HepG2 (cell line): ENCODE results near the gene SLC36A3. TPM values are rescaled to one million over a fixed set of nuclear protein-coding genes. Genes with fewer than 3 reads are reported as not detected.

Source experiments
- ATAC-seq: fragments of 200-7000 bp; cut with Tn5 transposase; 3 replicates; pipeline ENCODE4 v1.9.1; 2020; ENCODE audit warnings: mild to moderate bottlenecking, moderate library complexity
- BruUV-seq: library from RNA; stranded (reverse); fragments of 400-500 nt; replicated peaks from 2 replicates; lab custom pipeline; 2021; lab: Mats Ljungman, UMichigan
- CTCF ChIA-PET: fragments of 300-600 bp; formaldehyde crosslinking; extraction: SDS; loops from one replicate; lab custom pipeline; 2021; ENCODE audit warnings: low total read pairs, inconsistent platforms, low intra/inter-chr PET ratio; lab: Yijun Ruan, JAX
- POLR2A ChIA-PET: fragments of 350-600 bp; sonication (Branson Sonifier 250); formaldehyde crosslinking; loops from one replicate; lab custom pipeline; 2020; ENCODE audit warnings: antibody characterized with exemption, inconsistent platforms; lab: Yijun Ruan, JAX
- DNase-seq: peaks from one replicate; pipeline ENCODE4 v3.0.0-alpha.2; 2015; ENCODE audit warnings: low spot score
- FAIRE-seq: peaks from 3 replicates; lab custom pipeline; 2011; peaks lifted over from hg19 to GRCh38; lab: Jason Lieb, UNC
- H2AFZ ChIP-seq: one replicate; pipeline ENCODE4 v1.6.1; 2011; ENCODE audit warnings: low read length, inconsistent platforms
- H3K27ac ChIP-seq: fragments of 300-600 bp; 3 replicates; pipeline ENCODE4 v1.8.0; 2011; ENCODE audit warnings: mixed run types, mild to moderate bottlenecking, mixed read lengths, low read length, inconsistent platforms; ENCODE audit not compliant: insufficient read depth; ENCODE audit errors: extremely low read length
- H3K27me3 ChIP-seq, 2 experiments: fragments of 200-600 bp in 1 of 2; 2 replicates in 1 of 2; 3 replicates in 1 of 2; pipeline versions ENCODE4 v1.6.0 to v1.8.0; 2011; ENCODE audit warnings: low read length in 2 of 2, mild to moderate bottlenecking in 2 of 2, moderate library complexity in 2 of 2, inconsistent platforms in 1 of 2; ENCODE audit not compliant: insufficient read depth in 2 of 2, control insufficient read depth in 1 of 2
- H3K36me3 ChIP-seq, 2 experiments: fragments of 200-600 bp in 1 of 2; replicated peaks in 1 of 2; 2 replicates in 1 of 2; 3 replicates in 1 of 2; pipeline versions ENCODE4 v1.5.1 to v1.8.0; 2011; ENCODE audit warnings: low read length in 2 of 2, inconsistent platforms in 1 of 2; ENCODE audit not compliant: insufficient read depth in 2 of 2, control insufficient read depth in 1 of 2
- H3K4me1 ChIP-seq: 2 replicates; pipeline ENCODE4 v1.5.1; 2012; ENCODE audit warnings: low read length, inconsistent platforms; ENCODE audit not compliant: insufficient read depth
- H3K4me2 ChIP-seq: 2 replicates; pipeline ENCODE4 v1.6.0; 2011; ENCODE audit warnings: low read depth, low read length, inconsistent platforms
- H3K4me3 ChIP-seq, 3 experiments: fragments of 200-600 bp in 1 of 3; sonication (generic), shearing (Covaris generic) in 1 of 3; replicated peaks in 1 of 3; 2 replicates each; pipeline ENCODE4 v1.5.1; 2011 to 2016; ENCODE audit warnings: low read length in 3 of 3, inconsistent platforms in 2 of 3, low read depth in 2 of 3, mild to moderate bottlenecking in 2 of 3, control low read depth in 1 of 3, mixed read lengths in 1 of 3; ENCODE audit not compliant: insufficient read depth in 1 of 3
- H3K79me2 ChIP-seq: one replicate; pipeline ENCODE4 v1.6.1; 2011; ENCODE audit warnings: low read length, inconsistent platforms; ENCODE audit not compliant: insufficient read depth
- H3K9ac ChIP-seq: 2 replicates; pipeline ENCODE4 v1.6.0; 2011; ENCODE audit warnings: mild to moderate bottlenecking, low read depth, low read length, inconsistent platforms; ENCODE audit not compliant: insufficient read depth
- H3K9me3 ChIP-seq: 2 replicates; pipeline ENCODE4 v1.5.1; 2012; ENCODE audit warnings: mild to moderate bottlenecking, low read length
- H4K20me1 ChIP-seq: 2 replicates; pipeline ENCODE4 v1.6.0; 2011; ENCODE audit warnings: inconsistent platforms, mild to moderate bottlenecking, low read length, moderate library complexity; ENCODE audit not compliant: insufficient read depth
- CENPT ChIP-seq: sonication (generic); formaldehyde crosslinking; IDR thresholded peaks from 2 replicates; pipeline ENCODE4 v1.8.0; 2022; ENCODE audit warnings: low read depth, mild to moderate bottlenecking, moderate library complexity, missing genetic modification reagents
- CREM ChIP-seq, 2 experiments: sonication (generic) in 1 of 2; formaldehyde crosslinking in 1 of 2; IDR thresholded peaks; 2 replicates each; pipeline versions ENCODE4 v1.4.0 to v1.6.1; 2016 to 2020; ENCODE audit warnings: antibody characterized with exemption in 1 of 2, mild to moderate bottlenecking in 1 of 2, missing genetic modification reagents in 1 of 2
- MAFF ChIP-seq: IDR thresholded peaks from 2 replicates; pipeline ENCODE4 v1.6.1; 2011; ENCODE audit warnings: low read depth, low read length, improper control_type of control experiment
- NCOA1 ChIP-seq: sonication (generic); formaldehyde crosslinking; IDR thresholded peaks from 2 replicates; pipeline ENCODE4 v1.9.0; 2021; ENCODE audit warnings: missing genetic modification reagents
- RNF2 ChIP-seq: fragments of 450-650 bp; conservative IDR thresholded peaks from 2 replicates; pipeline ENCODE4 v1.6.1; 2016; ENCODE audit warnings: low read depth
- SNAI1 ChIP-seq: sonication (generic); formaldehyde crosslinking; IDR thresholded peaks from 2 replicates; pipeline ENCODE4 v1.5.0; 2020; ENCODE audit warnings: mild to moderate bottlenecking, missing genetic modification reagents, borderline replicate concordance
- SNRNP70 ChIP-seq: fragments of 200-400 bp; formaldehyde crosslinking; IDR thresholded peaks from 2 replicates; pipeline ENCODE4 v1.6.1; 2017; ENCODE audit warnings: mild to moderate bottlenecking, low read depth, low read length, moderate library complexity
- TARDBP ChIP-seq: sonication (generic); formaldehyde crosslinking; IDR thresholded peaks from 2 replicates; pipeline ENCODE4 v1.8.0; 2022; ENCODE audit warnings: mild to moderate bottlenecking, missing genetic modification reagents
- TCF7L2 ChIP-seq: IDR thresholded peaks from 2 replicates; pipeline ENCODE4 v1.6.1; 2011; ENCODE audit warnings: mild to moderate bottlenecking, low read depth, low read length, moderate library complexity
- TEAD2 ChIP-seq: sonication (generic); formaldehyde crosslinking; IDR thresholded peaks from 2 replicates; pipeline ENCODE4 v1.9.0; 2021; ENCODE audit warnings: missing genetic modification reagents
- TEAD3 ChIP-seq: optimal IDR thresholded peaks from 2 replicates; pipeline ENCODE3; 2016; ENCODE audit warnings: borderline replicate concordance
- ZFP36 ChIP-seq: fragments of 150-350 bp; IDR thresholded peaks from 2 replicates; pipeline ENCODE4 v1.6.1; 2018; ENCODE audit warnings: borderline replicate concordance, low read length, low read depth; ENCODE audit not compliant: partially characterized antibody
- ZNF644 ChIP-seq: IDR thresholded peaks from 2 replicates; pipeline ENCODE4 v1.6.1; 2016; ENCODE audit warnings: low read depth
- ZNF75D ChIP-seq: sonication (generic); formaldehyde crosslinking; IDR thresholded peaks from 2 replicates; pipeline ENCODE4 v1.8.1; 2023; ENCODE audit warnings: missing genetic modification reagents, mild to moderate bottlenecking, borderline replicate concordance
- ZSCAN31 ChIP-seq: sonication (generic); formaldehyde crosslinking; IDR thresholded peaks from 2 replicates; pipeline ENCODE4 v1.5.0; 2020; ENCODE audit warnings: low read depth, mild to moderate bottlenecking, missing genetic modification reagents
- in situ Hi-C: cut with HindIII; loops from 2 replicates; pipeline ENCODE4 v1.10.0; 2017; ENCODE audit warnings: low pct_unique_long_range_greater_than_20kb; ENCODE audit not compliant: extremely low pct_ligation_motif_present
- intact Hi-C: fragments of 100-400 bp; cut with micrococcal nuclease; formaldehyde crosslinking; loops from one replicate; pipeline ENCODE4 v1.10.0; 2022; ENCODE audit not compliant: unreplicated experiment
- polyA plus RNA-seq, 8 experiments: library from polyadenylated mRNA; depleted of rRNA in 3 of 8; stranded (reverse) in 7 of 8; unstranded in 1 of 8; fragments of >200 nt; fragmentation: Illumina TruSeq in 4 of 8; extraction: Trizol in 4 of 8; gene quantifications; 2 replicates each; pipeline versions ENCODE4 v1.2.1 to v1.2.3, GENCODE V29; 2011 to 2016; ENCODE audit warnings: low read depth in 4 of 8, missing spikeins in 1 of 8, mixed read lengths in 1 of 8; ENCODE audit not compliant: insufficient read depth in 1 of 8
- total RNA-seq, 5 experiments: library from RNA; depleted of rRNA; stranded (reverse); fragments of >200 nt; fragmentation: Illumina TruSeq; extraction: Trizol; gene quantifications; 2 replicates each; pipeline ENCODE4 v1.2.3, GENCODE V29; 2016; ENCODE audit warnings: low read depth in 1 of 5
- TF ChIP-seq, protein P1 (sequence below): sonication (generic); formaldehyde crosslinking; IDR thresholded peaks from 2 replicates; pipeline ENCODE4 v1.4.0; 2020; ENCODE audit warnings: missing genetic modification reagents, borderline replicate concordance
- TF ChIP-seq, protein P2 (sequence below): sonication (generic); formaldehyde crosslinking; IDR thresholded peaks from 2 replicates; pipeline ENCODE4 v1.4.0; 2020; ENCODE audit warnings: missing genetic modification reagents, mild to moderate bottlenecking, borderline replicate concordance
- TF ChIP-seq, protein P3 (sequence below): sonication (generic); formaldehyde crosslinking; IDR thresholded peaks from 2 replicates; pipeline ENCODE4 v1.4.0; 2020; ENCODE audit warnings: missing genetic modification reagents
- TF ChIP-seq, protein P4 (sequence below): IDR thresholded peaks from 2 replicates; pipeline ENCODE4 v1.6.1; 2016; ENCODE audit warnings: missing genetic modification reagents, missing compliant biosample characterization

The SLC36A3 gene
- total and polyA plus RNA-seq, 2 of the 13 experiments (the other 11 are each of a cell fraction or from before 2014, with no cell fraction given) = not detected

DNA sequence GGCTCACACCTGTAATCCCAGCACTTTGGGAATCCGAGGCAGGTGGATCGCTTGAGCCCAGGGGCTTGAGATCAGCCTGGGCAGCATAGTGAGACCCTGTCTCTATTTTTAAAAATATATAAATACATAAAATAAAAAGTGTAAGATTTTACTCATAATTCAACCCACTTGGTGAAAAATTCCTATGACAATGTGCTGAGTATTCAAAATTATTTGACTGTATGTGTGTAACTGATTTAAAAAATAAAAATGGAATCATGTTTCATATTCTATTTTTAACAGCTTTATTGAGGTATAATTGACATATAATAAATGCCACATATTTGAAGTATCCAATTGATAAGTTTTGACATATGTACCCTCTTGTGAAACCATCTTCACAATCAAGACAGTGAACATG is 27.8 kb downstream of the SLC36A3 start (continued):
- TF ChIP-seq, protein P1, sequence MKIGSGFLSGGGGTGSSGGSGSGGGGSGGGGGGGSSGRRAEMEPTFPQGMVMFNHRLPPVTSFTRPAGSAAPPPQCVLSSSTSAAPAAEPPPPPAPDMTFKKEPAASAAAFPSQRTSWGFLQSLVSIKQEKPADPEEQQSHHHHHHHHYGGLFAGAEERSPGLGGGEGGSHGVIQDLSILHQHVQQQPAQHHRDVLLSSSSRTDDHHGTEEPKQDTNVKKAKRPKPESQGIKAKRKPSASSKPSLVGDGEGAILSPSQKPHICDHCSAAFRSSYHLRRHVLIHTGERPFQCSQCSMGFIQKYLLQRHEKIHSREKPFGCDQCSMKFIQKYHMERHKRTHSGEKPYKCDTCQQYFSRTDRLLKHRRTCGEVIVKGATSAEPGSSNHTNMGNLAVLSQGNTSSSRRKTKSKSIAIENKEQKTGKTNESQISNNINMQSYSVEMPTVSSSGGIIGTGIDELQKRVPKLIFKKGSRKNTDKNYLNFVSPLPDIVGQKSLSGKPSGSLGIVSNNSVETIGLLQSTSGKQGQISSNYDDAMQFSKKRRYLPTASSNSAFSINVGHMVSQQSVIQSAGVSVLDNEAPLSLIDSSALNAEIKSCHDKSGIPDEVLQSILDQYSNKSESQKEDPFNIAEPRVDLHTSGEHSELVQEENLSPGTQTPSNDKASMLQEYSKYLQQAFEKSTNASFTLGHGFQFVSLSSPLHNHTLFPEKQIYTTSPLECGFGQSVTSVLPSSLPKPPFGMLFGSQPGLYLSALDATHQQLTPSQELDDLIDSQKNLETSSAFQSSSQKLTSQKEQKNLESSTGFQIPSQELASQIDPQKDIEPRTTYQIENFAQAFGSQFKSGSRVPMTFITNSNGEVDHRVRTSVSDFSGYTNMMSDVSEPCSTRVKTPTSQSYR (CRISPR knock-in tag) = no peak
- TF ChIP-seq TEAD2 (no peak), MAFF (peak; percentile 11; the same call in 1 of the 2 replicates), CREM (IDR thresholded peaks at IDR 0.05) (no peak), CREM (CRISPR knock-in tag; IDR thresholded peaks at IDR 0.05) (no peak), ZFP36 (no peak), CENPT (CRISPR knock-in tag) (no peak), NCOA1 (CRISPR knock-in tag) (no peak), ZSCAN31 (CRISPR knock-in tag) (no peak), ZNF75D (CRISPR knock-in tag) (no peak), TEAD3 (no peak)

DNA sequence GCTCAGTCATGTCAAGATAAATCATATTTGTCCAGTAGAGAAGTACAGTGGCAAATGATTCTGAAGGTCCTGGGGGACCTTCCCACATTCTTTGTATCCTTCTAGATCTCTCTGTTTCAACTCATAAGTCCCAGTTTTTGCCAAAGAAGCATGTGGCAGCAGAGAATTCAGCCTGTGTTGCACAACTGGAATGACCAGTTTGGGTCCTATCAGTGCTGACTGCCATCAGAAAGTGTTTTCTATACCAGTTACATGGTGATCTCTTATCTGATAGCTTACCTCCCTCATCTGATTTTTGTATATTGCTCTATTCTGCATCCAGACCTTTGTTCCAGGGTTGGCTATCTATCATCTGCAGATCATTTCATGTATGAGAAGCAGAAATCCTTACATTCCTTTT is 28.9 kb downstream of the SLC36A3 start:
- FAIRE-seq (no peak), ATAC-seq (no peak), DNase-seq (no peak)
- H2AFZ ChIP-seq = no peak overlapping the region
- H3K4me3 ChIP-seq = no peak overlapping the region
- H3K79me2 ChIP-seq = no peaks in the 10 kb centered on the region
- peaks cover 0 to 4% of the 10 kb centered on the region in 2 experiments; a peak in 1 of 5 replicates for H3K36me3 ChIP-seq
- H3K27ac ChIP-seq = no peak overlapping the region
- no peaks in the 10 kb centered on the region for H3K4me1 ChIP-seq
- ChIA-PET CTCF (no interaction called here), POLR2A (no interaction called here)
- in situ Hi-C loops (no loop called here), intact Hi-C loops (no loop called here)
- H3K4me2 ChIP-seq = no peak overlapping the region
- H3K9ac ChIP-seq = no peak overlapping the region
- H3K27me3 ChIP-seq = no peaks in the 10 kb centered on the region
- H4K20me1 ChIP-seq = no peaks in the 10 kb centered on the region
- BruUV-seq = no TSS peak
- H3K9me3 ChIP-seq = no peaks in the 10 kb centered on the region
- TF ChIP-seq SNAI1 (CRISPR knock-in tag) (no peak), TARDBP (CRISPR knock-in tag) (no peak), RNF2 (no peak), ZNF644 (CRISPR knock-in tag) (no peak), SNRNP70 (no peak), TCF7L2 (no peak)
- TF ChIP-seq, protein P2, sequence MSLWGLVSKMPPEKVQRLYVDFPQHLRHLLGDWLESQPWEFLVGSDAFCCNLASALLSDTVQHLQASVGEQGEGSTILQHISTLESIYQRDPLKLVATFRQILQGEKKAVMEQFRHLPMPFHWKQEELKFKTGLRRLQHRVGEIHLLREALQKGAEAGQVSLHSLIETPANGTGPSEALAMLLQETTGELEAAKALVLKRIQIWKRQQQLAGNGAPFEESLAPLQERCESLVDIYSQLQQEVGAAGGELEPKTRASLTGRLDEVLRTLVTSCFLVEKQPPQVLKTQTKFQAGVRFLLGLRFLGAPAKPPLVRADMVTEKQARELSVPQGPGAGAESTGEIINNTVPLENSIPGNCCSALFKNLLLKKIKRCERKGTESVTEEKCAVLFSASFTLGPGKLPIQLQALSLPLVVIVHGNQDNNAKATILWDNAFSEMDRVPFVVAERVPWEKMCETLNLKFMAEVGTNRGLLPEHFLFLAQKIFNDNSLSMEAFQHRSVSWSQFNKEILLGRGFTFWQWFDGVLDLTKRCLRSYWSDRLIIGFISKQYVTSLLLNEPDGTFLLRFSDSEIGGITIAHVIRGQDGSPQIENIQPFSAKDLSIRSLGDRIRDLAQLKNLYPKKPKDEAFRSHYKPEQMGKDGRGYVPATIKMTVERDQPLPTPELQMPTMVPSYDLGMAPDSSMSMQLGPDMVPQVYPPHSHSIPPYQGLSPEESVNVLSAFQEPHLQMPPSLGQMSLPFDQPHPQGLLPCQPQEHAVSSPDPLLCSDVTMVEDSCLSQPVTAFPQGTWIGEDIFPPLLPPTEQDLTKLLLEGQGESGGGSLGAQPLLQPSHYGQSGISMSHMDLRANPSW (CRISPR knock-in tag) = no peak
- TF ChIP-seq, protein P3, sequence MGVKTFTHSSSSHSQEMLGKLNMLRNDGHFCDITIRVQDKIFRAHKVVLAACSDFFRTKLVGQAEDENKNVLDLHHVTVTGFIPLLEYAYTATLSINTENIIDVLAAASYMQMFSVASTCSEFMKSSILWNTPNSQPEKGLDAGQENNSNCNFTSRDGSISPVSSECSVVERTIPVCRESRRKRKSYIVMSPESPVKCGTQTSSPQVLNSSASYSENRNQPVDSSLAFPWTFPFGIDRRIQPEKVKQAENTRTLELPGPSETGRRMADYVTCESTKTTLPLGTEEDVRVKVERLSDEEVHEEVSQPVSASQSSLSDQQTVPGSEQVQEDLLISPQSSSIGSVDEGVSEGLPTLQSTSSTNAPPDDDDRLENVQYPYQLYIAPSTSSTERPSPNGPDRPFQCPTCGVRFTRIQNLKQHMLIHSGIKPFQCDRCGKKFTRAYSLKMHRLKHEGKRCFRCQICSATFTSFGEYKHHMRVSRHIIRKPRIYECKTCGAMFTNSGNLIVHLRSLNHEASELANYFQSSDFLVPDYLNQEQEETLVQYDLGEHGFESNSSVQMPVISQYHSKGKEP (CRISPR knock-in tag) = no peak
- TF ChIP-seq, protein P4, sequence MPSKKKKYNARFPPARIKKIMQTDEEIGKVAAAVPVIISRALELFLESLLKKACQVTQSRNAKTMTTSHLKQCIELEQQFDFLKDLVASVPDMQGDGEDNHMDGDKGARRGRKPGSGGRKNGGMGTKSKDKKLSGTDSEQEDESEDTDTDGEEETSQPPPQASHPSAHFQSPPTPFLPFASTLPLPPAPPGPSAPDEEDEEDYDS (CRISPR knock-in tag) = no peak
